Measurements from ENCODE around the gene ZMIZ1. TPM values are rescaled to one million over a fixed set of nuclear protein-coding genes. Genes with fewer than 3 reads are reported as not detected.

The ZMIZ1 gene
- total and polyA plus RNA-seq, 8 donors = 63.1 to 87.2 (median 76.8) TPM

DNA sequence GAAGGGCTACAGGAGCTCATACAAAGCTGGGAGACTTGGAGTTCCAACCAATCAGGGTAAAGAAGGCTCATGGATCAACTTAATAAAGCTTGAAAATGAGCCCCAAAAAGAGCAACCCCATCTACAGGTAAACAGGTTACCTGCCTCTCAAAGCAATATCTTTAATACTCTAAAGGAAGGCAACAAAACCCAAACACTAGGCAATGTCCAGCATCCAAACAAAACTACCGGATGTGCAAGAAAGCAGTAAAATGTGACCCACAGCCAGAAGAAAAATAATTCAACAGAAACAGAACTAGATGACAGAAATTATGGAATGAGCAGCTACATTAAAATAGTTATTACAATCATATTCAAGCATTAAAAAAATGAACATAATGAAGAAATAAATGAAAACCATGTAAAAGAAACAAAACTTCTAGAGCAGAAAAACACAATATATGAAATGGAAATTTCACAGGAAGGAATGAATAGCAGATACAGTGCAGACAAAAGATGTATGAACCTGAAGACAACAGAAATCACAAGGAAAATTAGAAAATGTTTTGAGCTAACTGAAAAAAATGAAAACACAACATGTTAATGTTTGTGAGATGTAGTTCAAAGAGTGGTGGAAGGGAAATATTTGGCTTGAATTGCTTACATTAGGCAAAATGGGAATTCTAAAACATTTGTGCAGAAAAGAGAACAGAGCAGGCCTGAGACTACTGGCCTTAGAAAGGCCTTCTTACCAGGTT, 30.5 kb upstream of the ZMIZ1 start:
- Histone ChIP-seq H3K36me3 (no peaks in the 10 kb centered on the region), H3K27ac (no peak overlapping the region), H3K4me1 (no peaks in the 10 kb centered on the region), H3K27me3 (no peaks in the 10 kb centered on the region), H3K4me3 (no peak overlapping the region), H3K9me3 (no peaks in the 10 kb centered on the region)
- ATAC-seq = no peak
- TF ChIP-seq, protein P1, sequence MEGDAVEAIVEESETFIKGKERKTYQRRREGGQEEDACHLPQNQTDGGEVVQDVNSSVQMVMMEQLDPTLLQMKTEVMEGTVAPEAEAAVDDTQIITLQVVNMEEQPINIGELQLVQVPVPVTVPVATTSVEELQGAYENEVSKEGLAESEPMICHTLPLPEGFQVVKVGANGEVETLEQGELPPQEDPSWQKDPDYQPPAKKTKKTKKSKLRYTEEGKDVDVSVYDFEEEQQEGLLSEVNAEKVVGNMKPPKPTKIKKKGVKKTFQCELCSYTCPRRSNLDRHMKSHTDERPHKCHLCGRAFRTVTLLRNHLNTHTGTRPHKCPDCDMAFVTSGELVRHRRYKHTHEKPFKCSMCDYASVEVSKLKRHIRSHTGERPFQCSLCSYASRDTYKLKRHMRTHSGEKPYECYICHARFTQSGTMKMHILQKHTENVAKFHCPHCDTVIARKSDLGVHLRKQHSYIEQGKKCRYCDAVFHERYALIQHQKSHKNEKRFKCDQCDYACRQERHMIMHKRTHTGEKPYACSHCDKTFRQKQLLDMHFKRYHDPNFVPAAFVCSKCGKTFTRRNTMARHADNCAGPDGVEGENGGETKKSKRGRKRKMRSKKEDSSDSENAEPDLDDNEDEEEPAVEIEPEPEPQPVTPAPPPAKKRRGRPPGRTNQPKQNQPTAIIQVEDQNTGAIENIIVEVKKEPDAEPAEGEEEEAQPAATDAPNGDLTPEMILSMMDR (IDR thresholded peaks at IDR 0.05) = no peak
- no peak for DNase-seq
- intact Hi-C loops (cut with DNase I) = no loop called here

DNA sequence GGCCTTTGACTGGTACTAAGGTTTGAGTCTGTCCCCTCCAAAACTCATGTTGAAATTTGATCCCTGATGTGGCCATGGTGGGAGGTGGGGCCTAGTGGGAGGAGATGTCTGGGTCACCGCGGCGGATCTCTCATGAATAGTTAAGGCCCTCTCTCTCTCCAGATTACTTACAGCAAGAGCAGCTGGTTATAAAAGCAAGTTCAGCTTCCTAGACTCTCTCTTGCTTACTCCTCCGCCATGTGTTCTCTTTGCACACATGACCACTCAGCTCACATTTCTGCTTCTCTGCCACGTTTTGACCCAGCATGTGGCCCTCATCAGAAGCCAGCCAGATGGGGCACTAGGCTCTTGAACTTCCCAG, 29.9 kb upstream of the ZMIZ1 start:
- intact Hi-C loops (cut with DNase I) = no loop called here
- Histone ChIP-seq H3K27ac (no peak overlapping the region), H3K4me1 (no peaks in the 10 kb centered on the region), H3K9me3 (no peaks in the 10 kb centered on the region), H3K27me3 (no peaks in the 10 kb centered on the region), H3K36me3 (no peaks in the 10 kb centered on the region), H3K4me3 (no peak overlapping the region)
- DNase-seq (peak in 1 of 4 donors; percentile 27), ATAC-seq (peak; percentile 46)
- TF ChIP-seq, protein P1 (IDR thresholded peaks at IDR 0.05) = no peak

GRCh38 chr10:79042639-79043411, 25.9 kb upstream of the ZMIZ1 start:
- TF ChIP-seq, protein P1 (IDR thresholded peaks at IDR 0.05) = no peak
- DNase-seq (no peak), ATAC-seq (no peak)
- H3K4me3 ChIP-seq = no peak overlapping the region
- H3K36me3 ChIP-seq = no peaks in the 10 kb centered on the region
- intact Hi-C loops (cut with DNase I) = no loop called here
- peaks cover 0 to 11% of the 10 kb centered on the region in 2 donors for H3K4me1 ChIP-seq
- H3K27ac ChIP-seq = no peak overlapping the region
- H3K9me3 ChIP-seq = no peaks in the 10 kb centered on the region
- H3K27me3 ChIP-seq = no peaks in the 10 kb centered on the region

- intact Hi-C loops (cut with DNase I) = no loop called here
- H3K36me3 ChIP-seq = no peaks in the 10 kb centered on the region
- DNase-seq (peak in 1 of 4 donors; percentile 10), ATAC-seq (no peak)
- no peak overlapping the region for H3K4me3 ChIP-seq
- TF ChIP-seq, protein P1 (IDR thresholded peaks at IDR 0.05) = no peak
- no peak overlapping the region for H3K27ac ChIP-seq
- peaks cover 0 to 24% of the 10 kb centered on the region in 2 donors for H3K4me1 ChIP-seq
- H3K27me3 ChIP-seq = no peaks in the 10 kb centered on the region
- H3K9me3 ChIP-seq = no peaks in the 10 kb centered on the region
Measured at GRCh38 chr10:79044036-79044632, 24.6 kb upstream of the ZMIZ1 start.

DNA sequence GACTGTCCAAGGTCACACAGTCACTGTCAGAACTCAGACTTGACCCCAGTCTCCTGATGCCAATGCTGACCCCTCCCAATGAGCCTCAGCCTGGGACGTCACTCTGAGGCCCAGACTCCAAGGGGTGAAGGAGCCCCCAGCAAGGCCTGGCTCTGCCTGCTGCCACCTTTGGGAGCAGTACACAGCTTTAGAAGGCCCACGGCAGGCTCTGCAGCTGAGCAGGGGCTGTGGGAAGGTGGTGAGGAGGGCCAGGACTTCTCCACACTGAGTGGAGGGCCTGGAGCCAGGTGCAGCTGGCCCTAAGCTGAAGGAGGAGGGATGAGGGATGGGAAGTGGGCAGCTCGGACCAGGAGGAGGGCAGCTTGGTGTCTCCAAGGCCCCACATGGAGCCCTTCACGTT, 23.9 kb upstream of the ZMIZ1 start:
- no peaks in the 10 kb centered on the region for H3K27me3 ChIP-seq
- H3K4me1 ChIP-seq = peaks cover 0 to 27% of the 10 kb centered on the region in 2 donors
- no peaks in the 10 kb centered on the region for H3K9me3 ChIP-seq
- intact Hi-C loops (cut with DNase I) = no loop called here
- DNase-seq (peak in 1 of 4 donors; percentile 26), ATAC-seq (no peak)
- H3K4me3 ChIP-seq = no peak overlapping the region
- H3K27ac ChIP-seq = no peak overlapping the region
- TF ChIP-seq, protein P1 (IDR thresholded peaks at IDR 0.05) = no peak
- no peaks in the 10 kb centered on the region for H3K36me3 ChIP-seq

Measured in left lung (tissue), 10 donors.